Measurements from ENCODE around the gene CD2AP.
A peak's percentile ranks its signal among the peaks of the same experiment; 100 is the strongest.

CD2AP gene

DNA sequence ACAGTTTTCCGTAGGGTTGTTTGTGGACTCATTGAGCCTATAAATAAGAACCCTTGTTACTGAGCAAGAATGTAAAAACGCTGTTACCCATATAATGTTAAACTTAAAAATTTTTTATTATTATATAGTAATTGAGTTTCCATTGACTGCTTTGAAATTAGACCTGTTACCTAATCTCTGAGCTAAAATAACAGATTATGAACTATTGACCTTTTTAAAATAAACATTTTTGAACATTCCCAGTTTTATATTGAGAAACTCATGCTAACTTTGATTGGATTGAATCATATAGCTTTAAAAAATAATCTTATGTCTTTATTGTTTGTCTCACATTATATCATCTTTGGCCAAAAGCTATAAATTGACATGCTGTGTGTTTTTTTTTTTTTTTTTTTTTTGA, 95.5 kb downstream of the CD2AP start:
- DNase-seq, result no peak

DNA sequence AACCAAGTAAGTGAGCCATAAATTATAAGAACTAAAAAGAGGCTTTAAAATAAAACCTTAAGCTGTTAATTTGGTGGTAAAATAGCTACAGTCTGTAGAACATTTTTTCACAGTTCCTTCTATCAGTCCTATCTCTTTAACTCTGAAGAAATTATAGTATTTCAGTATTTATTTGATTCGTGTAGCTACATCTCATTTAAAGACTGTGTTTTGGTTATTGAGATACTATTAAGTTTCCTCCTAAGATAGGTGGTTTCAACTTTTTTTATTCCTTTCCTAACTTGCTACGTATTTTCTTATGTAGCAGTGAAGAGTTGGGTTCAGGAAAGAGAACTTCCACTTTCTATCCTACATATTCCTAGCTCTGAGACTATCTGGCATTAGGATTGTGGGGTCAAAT, 97.2 kb downstream of the CD2AP start:
- DNase-seq, result no peak

DNA sequence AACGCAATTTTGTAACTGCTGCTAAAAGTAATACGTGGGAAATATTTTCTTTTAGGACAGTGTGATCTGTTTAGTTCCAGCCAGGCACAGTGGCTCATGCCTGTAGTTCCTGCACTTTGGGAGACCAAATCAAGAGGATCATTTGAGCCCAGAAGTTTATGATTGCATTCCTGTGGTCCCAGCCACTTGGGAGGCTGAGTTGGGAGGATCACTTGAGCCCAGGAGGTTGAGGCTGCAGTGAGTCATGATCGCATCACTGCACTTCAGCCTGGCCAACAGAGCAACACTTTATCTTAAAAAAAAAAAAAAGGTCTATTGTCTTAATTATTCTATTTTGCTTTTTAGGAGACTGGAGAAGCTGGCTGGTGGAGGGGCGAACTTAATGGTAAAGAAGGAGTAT, 101.5 kb downstream of the CD2AP start:
- DNase-seq, result no peak

DNA sequence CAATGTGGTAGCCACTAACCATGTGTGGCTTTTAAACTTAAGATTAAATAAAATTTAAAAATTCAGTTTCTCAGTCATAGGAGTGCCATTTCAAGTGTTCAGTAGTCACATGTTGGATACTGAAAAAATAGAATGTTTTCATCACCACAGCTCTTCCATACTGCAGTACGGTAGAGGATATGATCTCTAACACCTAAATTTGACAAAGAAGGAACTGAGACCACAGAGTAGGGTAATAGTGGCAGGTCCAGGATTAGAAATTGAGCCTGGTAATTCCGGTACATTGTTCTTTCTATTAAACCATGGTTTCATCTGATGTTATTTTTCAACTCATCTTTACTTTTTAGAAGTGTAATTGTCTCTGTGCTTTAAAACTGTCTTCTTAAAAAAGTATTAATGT, 104.0 kb downstream of the CD2AP start:
- no peak for DNase-seq

DNA sequence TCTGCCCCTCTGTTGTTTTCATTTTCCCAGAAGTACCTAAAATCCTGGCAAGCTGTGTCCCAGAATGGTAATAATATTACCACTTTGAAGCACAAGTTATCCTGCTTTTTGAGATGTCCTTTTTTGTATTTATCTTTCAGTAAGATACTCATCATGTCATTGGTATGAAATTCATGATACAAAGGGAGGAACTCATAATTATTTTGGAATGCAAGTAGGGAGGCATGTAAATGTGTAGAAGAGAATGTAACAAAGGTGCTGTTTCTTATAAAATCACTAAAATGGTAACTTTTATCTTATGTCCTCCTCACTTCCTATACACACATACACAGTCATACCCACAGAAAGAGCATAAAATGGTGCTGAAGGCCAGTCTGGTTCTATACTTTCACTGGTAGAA, 109.9 kb downstream of the CD2AP start:
- DNase-seq, result no peak

DNA sequence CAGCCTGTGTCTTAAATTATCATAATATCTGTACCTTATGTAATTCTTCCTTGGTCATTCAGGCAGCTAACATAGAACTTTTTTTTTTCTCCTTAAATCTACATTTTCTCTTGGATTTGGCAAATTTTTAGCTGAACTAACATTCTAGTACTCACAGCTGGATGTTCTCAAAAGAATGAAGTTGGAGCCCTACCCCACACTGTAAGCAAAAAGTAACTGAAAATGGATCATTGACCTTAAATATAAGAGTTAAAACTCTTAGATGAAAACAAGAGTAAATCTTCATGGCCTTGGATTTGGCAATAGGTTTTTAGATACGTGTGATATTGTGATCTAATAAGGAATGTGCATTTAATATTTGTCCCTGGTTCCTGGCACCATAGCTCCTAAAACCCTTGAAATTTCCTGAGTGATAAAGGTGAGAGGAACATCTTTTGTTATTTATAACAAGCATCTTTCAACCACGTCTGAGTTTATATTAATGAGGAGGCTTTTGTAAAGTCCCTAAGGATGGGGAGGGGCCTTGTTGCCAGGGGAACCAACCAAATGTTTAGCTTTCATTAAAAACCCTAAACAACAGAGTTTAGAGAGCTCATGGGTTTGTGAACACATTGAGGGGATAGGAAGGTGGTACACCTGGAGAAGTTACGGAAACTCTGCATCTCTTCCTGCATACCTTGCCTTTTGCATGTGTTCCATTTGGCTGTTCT, 114.7 kb downstream of the CD2AP start:
- no peak for DNase-seq

DNA sequence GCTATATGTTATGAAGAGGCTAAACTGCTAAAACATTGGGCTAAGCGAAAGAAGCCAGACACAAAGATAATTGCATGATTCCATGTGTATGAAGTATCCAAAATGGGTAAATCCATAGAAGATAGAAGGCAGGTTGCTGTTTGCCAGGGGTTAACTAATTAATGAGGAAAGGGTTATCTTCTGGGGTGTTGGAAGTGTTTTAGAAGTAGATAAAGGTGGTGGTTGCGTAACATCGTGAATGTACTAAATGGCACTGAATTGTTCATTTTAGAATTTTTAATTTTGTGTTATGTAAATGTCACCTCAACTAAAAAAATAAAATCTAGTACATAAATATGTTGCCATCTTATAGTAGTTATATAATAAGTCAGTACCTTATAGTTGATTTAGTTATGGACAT, 116.4 kb downstream of the CD2AP start:
- DNase-seq, result no peak

DNA sequence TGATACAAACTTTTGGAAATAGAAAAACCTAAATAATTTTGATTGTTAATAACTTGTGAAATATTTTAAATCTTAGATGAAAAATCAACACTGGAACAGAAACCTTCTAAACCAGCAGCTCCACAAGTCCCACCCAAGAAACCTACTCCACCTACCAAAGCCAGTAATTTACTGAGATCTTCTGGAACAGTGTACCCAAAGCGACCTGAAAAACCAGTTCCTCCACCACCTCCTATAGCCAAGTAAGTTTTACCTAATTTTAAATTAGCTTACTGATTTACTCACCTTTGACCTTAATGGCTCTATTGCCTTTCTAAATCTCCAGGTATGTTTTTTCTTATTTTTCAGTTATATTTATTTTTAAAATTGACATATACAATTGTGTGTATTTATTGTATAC, 118.2 kb downstream of the CD2AP start:
- no peak for DNase-seq

DNA sequence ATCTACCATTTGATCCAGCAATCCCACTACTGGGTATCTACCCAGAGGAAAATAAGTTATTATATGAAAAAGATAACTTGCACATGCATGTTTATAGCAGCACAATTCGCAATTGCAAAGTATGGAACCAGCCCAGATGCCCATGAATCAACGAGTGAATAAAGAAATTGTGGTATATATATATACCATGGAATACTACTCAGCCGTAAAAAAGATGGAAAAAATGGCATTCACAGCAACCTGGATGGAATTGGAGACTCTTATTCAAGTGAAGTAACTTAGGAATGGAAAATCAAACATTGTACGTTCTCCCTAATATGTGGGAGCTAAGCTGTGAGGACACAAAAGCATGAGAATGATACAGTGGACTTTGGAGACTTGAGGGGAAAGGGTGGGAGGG, 120.8 kb downstream of the CD2AP start:
- DNase-seq, result no peak

DNA sequence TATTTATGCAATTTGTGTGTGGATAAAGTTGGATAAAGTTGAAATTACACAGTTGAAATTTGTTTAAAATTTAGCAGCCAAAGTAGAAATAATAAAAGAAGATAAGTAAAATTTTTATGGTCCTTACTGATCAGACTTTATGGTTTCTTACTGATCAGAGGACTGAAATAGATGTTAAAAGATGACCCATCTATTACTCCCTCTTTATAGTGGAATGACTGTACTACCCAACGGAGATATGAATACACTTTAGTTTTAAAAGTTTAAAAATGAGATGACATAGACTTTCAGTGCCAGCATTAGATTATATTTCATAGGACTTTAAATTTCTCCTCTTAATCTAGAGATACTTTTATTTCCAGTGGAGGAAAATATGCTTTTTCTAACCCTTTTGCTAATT, 121.9 kb downstream of the CD2AP start:
- no peak for DNase-seq

DNA sequence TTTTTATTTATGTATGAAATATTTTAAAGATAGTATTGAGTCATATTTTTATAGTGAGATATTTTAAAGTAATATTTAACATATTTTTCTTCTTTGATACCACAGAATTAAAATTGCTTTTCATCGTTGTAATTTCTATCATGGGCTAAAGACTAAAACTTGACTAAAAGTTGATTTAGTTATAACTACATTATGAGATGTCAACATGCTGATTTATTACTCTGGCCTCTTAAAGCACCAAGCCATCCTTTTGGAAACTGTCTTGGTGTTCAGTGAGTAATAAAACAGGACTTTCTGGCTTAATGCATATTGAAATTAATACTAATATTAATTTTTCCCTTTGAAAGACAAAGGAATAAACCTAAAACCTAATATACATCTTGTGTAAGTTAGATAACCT, 125.6 kb downstream of the CD2AP start:
- no peak for DNase-seq

DNA sequence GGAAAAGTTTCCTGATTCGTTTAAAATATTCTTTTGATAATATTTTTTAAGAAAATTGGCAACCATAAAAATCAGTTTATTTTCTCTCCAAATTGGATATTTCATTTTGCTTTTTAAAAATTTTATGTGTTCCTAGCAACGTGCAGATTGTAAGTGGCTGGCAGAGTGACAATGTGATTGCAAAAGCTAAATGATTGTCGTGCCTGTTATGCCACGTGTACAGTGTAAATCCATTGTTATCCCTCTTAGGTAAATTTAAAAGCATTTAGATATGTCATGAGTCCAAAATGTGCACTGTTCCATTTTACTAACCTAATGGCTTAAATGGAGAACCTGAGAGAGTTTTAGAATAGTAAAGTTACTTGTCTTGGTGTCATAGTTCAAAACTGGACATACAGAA, 126.4 kb downstream of the CD2AP start:
- no peak for DNase-seq

DNA sequence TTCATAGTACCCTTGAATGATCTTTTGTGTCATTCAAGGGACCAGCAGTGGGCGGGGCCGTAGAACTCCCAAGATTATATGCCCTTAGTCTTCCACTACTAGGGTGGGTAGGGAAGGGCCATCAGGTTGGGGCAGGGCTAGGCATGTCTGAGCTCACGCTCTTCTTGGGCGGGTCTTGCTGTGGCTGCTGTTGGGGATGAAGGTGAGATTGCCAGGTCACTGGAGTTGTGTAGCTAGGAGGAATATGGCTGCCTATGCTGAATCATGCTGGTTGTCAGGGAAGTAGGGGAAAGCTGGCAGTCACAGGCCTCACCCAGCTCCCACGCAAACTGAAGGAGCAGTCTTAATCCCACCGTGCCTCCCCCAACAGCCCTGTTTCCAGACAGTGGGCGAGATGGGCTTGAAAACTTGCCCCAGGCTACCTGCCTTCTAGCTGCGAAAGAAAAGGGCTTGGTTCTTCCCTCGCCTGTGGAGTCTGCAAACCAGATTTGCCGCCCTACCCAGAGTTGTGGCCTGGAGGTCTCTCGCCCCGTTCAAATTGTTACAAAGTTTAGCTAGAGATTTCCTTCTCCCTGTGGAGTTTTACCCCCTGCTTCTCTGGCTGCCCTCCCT, 144.4 kb downstream of the CD2AP start:
- DNase-seq, result no peak

DNA sequence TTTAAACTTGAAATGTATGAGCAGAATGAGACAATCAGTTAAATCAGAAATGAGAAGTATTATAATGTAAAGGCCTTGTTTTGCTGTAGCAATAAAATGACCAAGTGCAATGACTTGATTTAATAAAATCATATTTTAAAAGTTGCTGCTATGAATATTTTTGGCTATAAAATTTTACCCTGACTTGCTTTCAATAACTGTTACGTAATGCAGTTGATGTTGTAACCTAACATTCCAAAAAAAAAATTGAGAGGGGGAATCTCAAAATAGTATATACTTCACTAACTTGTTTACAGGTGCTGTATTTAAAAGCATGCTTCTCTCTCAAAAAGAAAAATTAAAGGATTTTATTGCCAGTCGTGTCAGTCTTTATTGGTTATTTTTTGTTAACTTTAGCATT, 149.2 kb downstream of the CD2AP start:
- no peak for DNase-seq

DNA sequence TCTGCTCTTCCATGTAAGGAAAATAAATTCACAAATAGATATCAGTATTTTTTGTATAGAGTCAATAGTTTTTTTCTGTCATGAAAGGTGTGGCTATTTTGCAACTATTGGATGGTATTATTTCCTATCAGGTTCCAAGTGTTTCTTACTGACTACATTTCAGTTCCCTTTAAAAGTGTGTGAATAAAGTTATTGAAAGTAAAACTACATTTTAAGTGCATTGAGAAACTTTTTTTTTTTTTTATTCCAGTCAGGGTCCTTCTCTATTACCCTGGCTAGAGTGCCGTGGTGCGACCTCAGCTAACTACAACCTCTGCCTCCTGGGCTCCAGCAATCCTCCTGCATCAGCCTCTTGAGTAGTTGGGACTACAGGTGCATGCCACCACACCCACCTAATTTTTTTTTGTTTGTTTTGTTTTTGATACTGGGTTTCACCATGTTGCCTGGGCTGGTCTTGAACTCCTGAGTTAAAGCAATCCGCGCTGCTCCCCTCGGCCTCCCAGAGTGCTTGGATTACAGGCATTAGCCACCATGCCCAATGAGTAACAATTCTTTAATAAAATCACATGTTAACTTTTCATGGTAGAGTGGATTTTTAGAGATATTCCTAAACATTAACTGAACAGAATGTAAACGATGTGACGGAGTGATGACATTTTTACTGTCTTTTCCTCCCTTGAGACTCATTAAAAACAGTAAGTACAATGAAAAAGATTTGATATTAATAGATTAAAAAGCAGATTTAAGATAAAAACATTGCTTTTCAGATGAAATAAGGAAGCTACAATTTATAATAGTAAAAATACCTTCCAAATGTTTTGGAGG, 151.1 kb downstream of the CD2AP start:
- no peak for DNase-seq

DNA sequence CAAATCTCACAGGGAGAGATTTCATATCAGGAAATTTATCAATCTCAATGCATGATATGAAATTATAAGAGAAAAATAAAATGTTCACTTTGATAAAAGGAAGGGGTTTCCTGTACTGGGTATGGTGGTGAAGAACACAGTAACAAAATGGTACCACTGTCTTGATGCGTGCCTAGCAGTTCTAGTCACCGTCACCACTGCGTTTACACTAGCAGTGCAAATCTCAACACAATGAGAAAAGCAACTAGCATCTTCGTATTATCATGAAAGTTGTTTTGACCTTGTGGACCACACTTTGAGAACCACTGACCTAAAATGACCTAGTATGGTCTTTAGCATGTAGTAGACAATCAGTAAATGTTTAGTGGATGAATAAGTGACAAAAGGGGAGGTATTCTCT, 152.4 kb downstream of the CD2AP start:
- no peak for DNase-seq

DNA sequence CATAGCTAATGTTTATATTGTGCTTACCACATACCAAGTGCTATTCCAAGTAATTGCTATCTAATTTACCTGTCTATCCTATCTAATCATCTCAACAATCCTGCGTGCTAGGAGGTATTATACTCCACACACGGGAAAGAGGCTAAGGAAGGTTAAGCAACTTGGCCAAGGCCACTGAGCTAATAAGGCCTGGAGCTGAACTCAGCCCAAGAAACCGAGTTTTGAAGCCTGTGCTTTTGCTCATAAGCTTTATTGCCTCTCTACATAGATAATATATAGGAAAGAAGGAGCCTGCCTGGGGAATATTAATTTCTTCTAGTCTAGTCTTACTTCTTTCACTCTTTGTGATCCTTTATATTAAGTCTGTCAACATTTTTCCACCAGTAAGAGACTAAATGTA, 153.0 kb downstream of the CD2AP start:
- no peak for DNase-seq

DNA sequence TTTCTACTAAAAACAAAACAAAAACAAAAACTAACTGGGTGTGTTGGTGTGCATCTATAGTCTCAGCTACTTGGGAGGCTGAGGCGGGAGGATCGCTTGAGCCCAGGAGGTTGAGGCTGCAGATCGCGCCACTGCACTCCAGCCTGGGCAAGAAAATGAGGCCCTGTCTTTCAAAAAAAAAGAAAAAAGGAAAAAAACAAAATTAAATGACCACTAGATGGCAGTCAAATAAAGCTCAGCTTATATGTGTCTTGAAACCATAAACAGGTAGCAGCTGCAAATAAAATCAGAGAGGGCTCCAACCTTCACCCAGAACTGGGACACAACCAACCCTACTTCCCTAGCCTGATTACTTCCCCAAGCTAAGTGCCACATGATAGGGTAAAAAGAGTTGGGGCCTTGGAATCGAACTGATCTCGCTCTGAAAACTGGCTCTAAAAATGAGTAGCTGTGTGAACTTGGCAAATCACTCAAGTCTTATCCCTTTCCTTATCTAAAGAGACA, 153.7 kb downstream of the CD2AP start:
- peak; percentile 45 for DNase-seq

DNA sequence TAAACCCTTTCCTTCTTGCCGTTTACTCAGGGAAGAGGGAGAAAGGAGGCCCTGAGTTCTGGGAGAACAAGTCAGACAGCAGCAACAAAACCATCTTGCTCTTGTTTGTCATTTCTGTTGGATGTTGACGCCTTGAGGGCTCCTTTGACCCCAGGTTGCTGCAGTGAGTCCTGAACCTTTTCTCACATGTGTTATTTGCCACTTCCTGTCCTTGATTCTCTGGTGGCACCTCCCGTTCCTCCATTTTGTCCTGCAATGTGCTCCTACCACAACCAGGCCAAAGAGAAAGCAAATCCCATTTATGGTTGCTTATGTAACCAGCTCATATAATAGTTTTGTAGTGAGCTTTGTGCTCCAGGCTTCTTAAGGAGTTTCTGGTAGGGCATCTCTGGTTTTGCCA, 154.2 kb downstream of the CD2AP start:
- no peak for DNase-seq

DNA sequence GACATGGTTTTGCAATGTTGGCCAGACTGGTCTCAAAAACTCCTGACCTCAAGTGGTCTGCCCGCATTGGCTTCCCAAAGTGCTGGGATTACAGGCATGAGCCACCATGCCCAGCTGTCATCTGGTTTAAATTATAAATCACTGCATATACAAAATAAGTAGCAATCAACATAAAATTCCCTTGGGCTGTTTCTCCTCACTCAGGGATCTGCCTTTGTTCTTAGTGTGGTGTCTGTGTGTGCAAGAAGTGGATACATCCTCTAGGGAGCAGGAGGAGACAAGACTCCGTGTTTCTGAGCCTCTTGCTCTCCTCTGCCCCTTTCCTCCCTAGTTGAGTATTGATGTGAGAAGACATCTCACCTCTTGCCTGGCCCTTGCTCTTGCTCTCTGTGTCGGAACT, 155.6 kb downstream of the CD2AP start:
- DNase-seq, result no peak

DNA sequence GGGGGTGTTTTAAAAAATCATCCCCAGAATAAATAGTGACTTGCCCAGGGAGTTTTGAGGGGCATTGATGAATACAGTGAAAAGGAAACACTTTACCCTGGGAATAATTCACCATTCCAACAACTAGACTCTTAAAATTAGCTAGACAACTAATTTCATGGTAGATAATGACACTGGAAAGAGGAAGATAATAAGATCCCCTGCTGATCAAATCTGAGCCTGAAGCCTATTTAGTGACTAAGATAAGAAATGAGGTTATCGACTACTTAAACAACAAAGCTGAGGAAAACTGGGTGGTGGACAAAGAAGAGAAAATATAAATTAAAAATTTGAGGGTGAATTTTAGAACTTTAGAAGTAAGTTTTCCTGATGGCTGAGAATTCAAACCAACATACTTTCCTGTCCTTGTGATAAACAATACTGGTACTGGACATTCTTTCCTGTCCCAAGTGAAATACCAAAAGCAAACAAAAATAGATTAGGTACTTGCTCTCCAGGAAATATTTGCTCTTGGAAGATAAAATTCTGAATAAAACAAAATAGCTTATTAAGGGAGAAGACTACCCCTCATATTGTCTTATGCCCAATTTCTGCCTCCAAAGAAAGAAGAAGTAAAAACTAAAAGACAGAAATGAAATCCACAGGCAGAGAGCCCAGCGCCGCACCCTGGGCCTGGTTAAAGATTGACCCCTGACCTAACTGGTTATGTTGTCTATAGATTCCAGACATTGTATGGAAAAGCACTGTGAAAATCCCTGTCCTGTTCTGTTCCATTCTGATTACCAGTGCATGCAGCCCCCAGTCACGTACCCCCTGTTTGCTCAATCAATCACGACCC, 156.8 kb downstream of the CD2AP start:
- DNase-seq, result no peak

DNA sequence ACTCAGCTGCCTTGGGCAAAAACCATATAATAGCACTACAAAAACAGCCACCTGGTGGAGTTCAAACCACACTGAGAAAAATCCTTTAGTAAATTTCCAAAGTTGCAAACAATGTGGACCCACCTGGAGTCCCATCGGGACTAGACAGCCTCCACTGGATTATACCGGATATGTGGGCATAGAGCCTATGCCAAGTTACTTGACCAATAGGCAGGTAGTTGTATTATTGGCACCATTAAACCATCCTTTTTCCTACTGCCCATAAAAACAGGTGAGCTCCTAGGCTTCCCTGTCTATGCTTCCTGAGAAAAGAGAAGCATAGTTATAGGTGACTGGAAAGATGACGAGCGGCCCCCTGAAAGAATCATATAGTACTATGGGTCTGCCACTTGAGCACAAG, 169.1 kb downstream of the CD2AP start:
- DNase-seq, result no peak

DNA sequence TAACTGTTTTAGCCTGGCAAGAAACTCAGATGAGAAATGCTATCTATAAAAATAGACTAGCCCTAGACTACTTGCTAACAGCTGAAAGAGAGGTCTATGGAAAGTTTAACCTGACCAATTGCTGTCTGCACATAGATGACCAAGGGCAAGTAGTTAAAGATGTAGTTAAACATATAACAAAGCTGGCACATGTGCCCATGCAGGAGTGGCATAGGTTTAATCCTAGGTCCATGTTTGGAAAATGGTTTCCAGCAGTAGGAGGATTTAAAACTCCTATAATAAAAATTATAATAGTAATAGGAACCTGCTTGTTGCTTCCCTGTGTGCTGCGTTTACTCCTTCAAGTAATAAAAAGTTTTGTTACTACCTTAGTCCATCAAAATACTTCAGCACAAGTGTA, 169.6 kb downstream of the CD2AP start:
- DNase-seq, result no peak
